ENCODE results near the gene LUC7L2. TPM values are rescaled to one million over a fixed set of nuclear protein-coding genes. Genes with fewer than 3 reads are reported as not detected.

Gene LUC7L2
- total and polyA plus RNA-seq, 12 donors: 31.5 to 100.0 (median 53.3) TPM

- TF ChIP-seq POLR2A (IDR thresholded peaks at IDR 0.05) (no peak), CTCF (IDR thresholded peaks at IDR 0.05) (no peak)
- intact Hi-C loops (cut with DNase I): no loop called here
- Histone ChIP-seq H3K4me1 (replicated peaks in 1 of 2) (peaks cover 0 to 66% of the 10 kb centered on the region in 2 donors), H3K27ac (no peak overlapping the region), H3K27me3 (no peaks in the 10 kb centered on the region), H3K9me3 (replicated peaks in 1 of 3) (no peaks in the 10 kb centered on the region), H3K36me3 (replicated peaks in 1 of 2) (peaks cover 0 to 2% of the 10 kb centered on the region in 2 donors), H3K4me3 (no peak overlapping the region)
- no peak for DNase-seq
- 86 to 93% (median 90%) methylated on average over 1 of the region's 1 CpG for WGBS, 4 donors
Measured at GRCh38 chr7:139370943-139371313, 11.2 kb downstream of the LUC7L2 start.

- no peak for TF ChIP-seq CTCF (IDR thresholded peaks at IDR 0.05)
- no peak for TF ChIP-seq POLR2A (IDR thresholded peaks at IDR 0.05)
- H3K36me3 ChIP-seq (replicated peaks in 1 of 2): peaks cover 0 to 33% of the 10 kb centered on the region in 2 donors
- H3K4me3 ChIP-seq: no peak overlapping the region
- no peaks in the 10 kb centered on the region for H3K27me3 ChIP-seq
- no peak for DNase-seq
- H3K4me1 ChIP-seq (replicated peaks in 1 of 2): peaks cover 0 to 46% of the 10 kb centered on the region in 2 donors
- no peak overlapping the region for H3K27ac ChIP-seq
- WGBS, 4 donors: 89 to 96% (median 94%) methylated on average over 6 of the region's 6 CpGs
- intact Hi-C loops (cut with DNase I): no loop called here
- H3K9me3 ChIP-seq (replicated peaks in 1 of 3): no peaks in the 10 kb centered on the region
Measured at GRCh38 chr7:139374246-139374645, 14.6 kb downstream of the LUC7L2 start.

GRCh38 chr7:139382439-139382838 lies 22.7 kb downstream of the LUC7L2 start:
- Histone ChIP-seq H3K27me3 (no peaks in the 10 kb centered on the region), H3K4me1 (replicated peaks in 1 of 2) (no peaks in the 10 kb centered on the region), H3K36me3 (replicated peaks in 1 of 2) (peaks cover 0 to 43% of the 10 kb centered on the region in 2 donors), H3K9me3 (replicated peaks in 1 of 3) (no peaks in the 10 kb centered on the region), H3K27ac (no peak overlapping the region), H3K4me3 (no peak overlapping the region)
- DNase-seq: no peak
- WGBS, 4 donors: 85 to 90% (median 87%) methylated on average over 6 of the region's 6 CpGs
- intact Hi-C loops (cut with DNase I): no loop called here
- TF ChIP-seq CTCF (IDR thresholded peaks at IDR 0.05) (no peak), POLR2A (IDR thresholded peaks at IDR 0.05) (no peak)

GRCh38 chr7:139384611-139385010 lies 24.9 kb downstream of the LUC7L2 start:
- TF ChIP-seq CTCF (IDR thresholded peaks at IDR 0.05): no peak
- TF ChIP-seq POLR2A (IDR thresholded peaks at IDR 0.05): no peak
- DNase-seq: no peak
- H3K4me3 ChIP-seq: no peak overlapping the region
- no peaks in the 10 kb centered on the region for H3K9me3 ChIP-seq (replicated peaks in 1 of 3)
- H3K36me3 ChIP-seq (replicated peaks in 1 of 2): peaks cover 0 to 26% of the 10 kb centered on the region in 2 donors
- intact Hi-C loops (cut with DNase I): no loop called here
- no peaks in the 10 kb centered on the region for H3K4me1 ChIP-seq (replicated peaks in 1 of 2)
- H3K27ac ChIP-seq: no peak overlapping the region
- no peaks in the 10 kb centered on the region for H3K27me3 ChIP-seq
- WGBS, 4 donors: 93 to 95% (median 93%) methylated on average over 3 of the region's 3 CpGs
